Trophoblast cell (in vitro differentiated cells and primary cell): ENCODE data around the gene PEX5.

Source experiments
- DNase-seq, 2 donors: peaks; one replicate each; pipeline ENCODE4 v3.0.0-alpha.2; 2016
- H2AFZ ChIP-seq: 2 replicates; pipeline ENCODE4 v1.6.1; 2013; ENCODE audit warnings: low read length, moderate library complexity, mild to moderate bottlenecking; ENCODE audit not compliant: insufficient read depth, poor library complexity
- H2AK5ac ChIP-seq: 2 replicates; pipeline ENCODE4 v1.6.1; 2013; ENCODE audit warnings: mild to moderate bottlenecking, low read length
- H2BK120ac ChIP-seq: 2 replicates; pipeline ENCODE4 v1.6.1; 2013; ENCODE audit warnings: low read length, mild to moderate bottlenecking, moderate library complexity; ENCODE audit not compliant: insufficient read depth, poor library complexity
- H2BK12ac ChIP-seq: 2 replicates; pipeline ENCODE4 v1.6.1; 2013; ENCODE audit warnings: mild to moderate bottlenecking, low read length, moderate library complexity
- H2BK5ac ChIP-seq: 2 replicates; pipeline ENCODE4 v1.6.1; 2013; ENCODE audit warnings: low read length, low read depth, moderate library complexity, mild to moderate bottlenecking; ENCODE audit not compliant: poor library complexity
- H3K14ac ChIP-seq: 2 replicates; pipeline ENCODE4 v1.6.1; 2013; ENCODE audit warnings: mild to moderate bottlenecking, low read length
- H3K18ac ChIP-seq: 2 replicates; pipeline ENCODE4 v1.6.1; 2013; ENCODE audit warnings: mild to moderate bottlenecking, low read length
- H3K23ac ChIP-seq: 2 replicates; pipeline ENCODE4 v1.6.1; 2013; ENCODE audit warnings: low read length
- H3K27ac ChIP-seq: 2 replicates; pipeline ENCODE4 v1.5.1; 2013; ENCODE audit warnings: low read depth, mild to moderate bottlenecking, inconsistent platforms, low read length, moderate library complexity
- H3K27me3 ChIP-seq: 2 replicates; pipeline ENCODE4 v1.6.1; 2013; ENCODE audit warnings: inconsistent platforms, mild to moderate bottlenecking, low read length, moderate library complexity; ENCODE audit not compliant: insufficient read depth
- H3K36me3 ChIP-seq, 2 experiments: 1 replicate in 1 of 2; 2 replicates in 1 of 2; pipeline ENCODE4 v1.6.1; 2013; ENCODE audit warnings: low read length in 2 of 2, mild to moderate bottlenecking in 2 of 2, moderate library complexity in 1 of 2; ENCODE audit not compliant: insufficient read depth in 2 of 2, control insufficient read depth in 1 of 2
- H3K4ac ChIP-seq: 2 replicates; pipeline ENCODE4 v1.6.1; 2013; ENCODE audit warnings: low read depth, mild to moderate bottlenecking, low read length, moderate library complexity
- H3K4me1 ChIP-seq, 2 experiments: 1 replicate in 1 of 2; 2 replicates in 1 of 2; pipeline ENCODE4 v1.6.1; 2013; ENCODE audit warnings: low read length in 2 of 2, mild to moderate bottlenecking in 2 of 2, moderate library complexity in 1 of 2; ENCODE audit not compliant: insufficient read depth in 2 of 2, control insufficient read depth in 1 of 2
- H3K4me2 ChIP-seq: 2 replicates; pipeline ENCODE4 v1.6.1; 2013; ENCODE audit warnings: inconsistent platforms, mild to moderate bottlenecking, low read length, moderate library complexity
- H3K4me3 ChIP-seq: 2 replicates; pipeline ENCODE4 v1.5.1; 2013; ENCODE audit warnings: mild to moderate bottlenecking, low read depth, low read length, inconsistent platforms
- H3K79me1 ChIP-seq: one replicate; pipeline ENCODE4 v1.6.1; 2013; ENCODE audit warnings: low read length
- H3K79me2 ChIP-seq: 2 replicates; pipeline ENCODE4 v1.6.1; 2013; ENCODE audit warnings: low read length, mild to moderate bottlenecking; ENCODE audit not compliant: control insufficient read depth, insufficient read depth, poor library complexity
- H3K9ac ChIP-seq: 2 replicates; pipeline ENCODE4 v1.6.1; 2013; ENCODE audit warnings: mild to moderate bottlenecking, low read length
- H3K9me3 ChIP-seq: 2 replicates; pipeline ENCODE4 v1.6.1; 2013; ENCODE audit warnings: low read depth, mild to moderate bottlenecking, control low read depth, inconsistent platforms, low read length; ENCODE audit not compliant: insufficient read depth
- H4K12ac ChIP-seq: 2 replicates; pipeline ENCODE4 v1.6.1; 2013; ENCODE audit warnings: low read depth, mild to moderate bottlenecking, low read length, moderate library complexity
- H4K8ac ChIP-seq: 2 replicates; pipeline ENCODE4 v1.6.1; 2013; ENCODE audit warnings: low read depth, mild to moderate bottlenecking, low read length, moderate library complexity
- H4K91ac ChIP-seq: one replicate; pipeline ENCODE4 v1.6.1; 2013; ENCODE audit warnings: low read depth, mild to moderate bottlenecking, low read length, moderate library complexity
- WGBS: extraction: QIAGEN DNeasy Blood & Tissue Kit; methylation state at CpG from one replicate; pipeline ENCODE4 v1.1.7; 2013; ENCODE audit warnings: missing lambda C conversion rate; ENCODE audit not compliant: insufficient read length, insufficient coverage; ENCODE audit errors: extremely low coverage; 5-methylcytosine and 5-hydroxymethylcytosine counted together

The PEX5 gene

GRCh38 chr12:7156259-7157197 is 33.0 kb upstream of the PEX5 start:
- H4K91ac ChIP-seq: no peak overlapping the region
- H3K4me3 ChIP-seq: no peak overlapping the region
- no peak overlapping the region for H3K4me2 ChIP-seq
- no peak overlapping the region for H4K12ac ChIP-seq
- H3K27ac ChIP-seq: no peak overlapping the region
- no peak overlapping the region for H2BK12ac ChIP-seq
- no peaks in the 10 kb centered on the region for H3K79me1 ChIP-seq
- DNase-seq: no peak
- no peaks in the 10 kb centered on the region for H3K27me3 ChIP-seq
- no peak overlapping the region for H3K23ac ChIP-seq
- no CpG with 5 or more reads among the region's 24 CpGs for WGBS
- H3K14ac ChIP-seq: no peak overlapping the region
- H3K4ac ChIP-seq: no peak overlapping the region
- peaks cover 3 to 8% of the 10 kb centered on the region in 2 experiments for H3K36me3 ChIP-seq
- no peak overlapping the region for H2AK5ac ChIP-seq
- no peak overlapping the region for H4K8ac ChIP-seq
- no peak overlapping the region for H3K18ac ChIP-seq
- H3K9me3 ChIP-seq: peaks cover 6% of the 10 kb centered on the region
- H3K9ac ChIP-seq: no peak overlapping the region
- no peak overlapping the region for H2AFZ ChIP-seq
- H3K4me1 ChIP-seq: peaks cover 13 to 15% of the 10 kb centered on the region in 2 experiments
- H2BK5ac ChIP-seq: no peak overlapping the region
- no peaks in the 10 kb centered on the region for H3K79me2 ChIP-seq
- H2BK120ac ChIP-seq: no peak overlapping the region

DNA sequence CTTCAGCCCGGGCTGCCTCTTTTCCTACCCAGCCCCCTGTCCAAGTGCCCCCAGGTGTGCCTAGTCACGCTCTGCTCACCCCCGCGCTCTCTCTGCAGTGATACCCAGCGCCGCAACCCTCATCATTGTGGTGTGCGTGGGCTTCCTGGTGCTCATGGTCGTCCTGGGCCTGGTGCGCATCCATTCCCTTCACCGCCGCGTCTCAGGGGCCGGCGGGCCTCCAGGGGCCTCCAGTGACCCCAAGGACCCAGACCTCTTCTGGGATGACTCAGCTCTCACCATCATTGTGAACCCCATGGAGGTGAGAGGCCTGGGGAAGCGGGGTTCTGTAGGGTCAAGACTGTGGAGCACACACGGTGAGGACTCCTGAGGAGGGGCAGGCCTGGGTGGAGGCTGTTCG is 32.1 kb upstream of the PEX5 start:
- no peak overlapping the region for H4K91ac ChIP-seq
- peaks cover 3 to 8% of the 10 kb centered on the region in 2 experiments for H3K36me3 ChIP-seq
- no peak overlapping the region for H3K23ac ChIP-seq
- H3K4ac ChIP-seq: no peak overlapping the region
- no peaks in the 10 kb centered on the region for H3K79me1 ChIP-seq
- H3K14ac ChIP-seq: no peak overlapping the region
- no peak overlapping the region for H3K27ac ChIP-seq
- H3K18ac ChIP-seq: no peak overlapping the region
- peaks cover 13 to 15% of the 10 kb centered on the region in 2 experiments for H3K4me1 ChIP-seq
- H2BK12ac ChIP-seq: no peak overlapping the region
- no peaks in the 10 kb centered on the region for H3K27me3 ChIP-seq
- no CpG with 5 or more reads among the region's 17 CpGs for WGBS
- H2AK5ac ChIP-seq: no peak overlapping the region
- no peak overlapping the region for H4K8ac ChIP-seq
- H3K79me2 ChIP-seq: no peaks in the 10 kb centered on the region
- peaks cover 6% of the 10 kb centered on the region for H3K9me3 ChIP-seq
- H2BK120ac ChIP-seq: no peak overlapping the region
- H3K9ac ChIP-seq: no peak overlapping the region
- H2BK5ac ChIP-seq: no peak overlapping the region
- no peak overlapping the region for H3K4me2 ChIP-seq
- no peak overlapping the region for H2AFZ ChIP-seq
- H3K4me3 ChIP-seq: no peak overlapping the region
- no peak overlapping the region for H4K12ac ChIP-seq
- no peak for DNase-seq

- no peak overlapping the region for H4K12ac ChIP-seq
- H3K18ac ChIP-seq: no peak overlapping the region
- H3K14ac ChIP-seq: no peak overlapping the region
- no peak for DNase-seq
- H4K8ac ChIP-seq: no peak overlapping the region
- no peak overlapping the region for H3K4me2 ChIP-seq
- no peak overlapping the region for H3K4ac ChIP-seq
- no peak overlapping the region for H3K27ac ChIP-seq
- H4K91ac ChIP-seq: no peak overlapping the region
- H2AK5ac ChIP-seq: no peak overlapping the region
- H2BK12ac ChIP-seq: no peak overlapping the region
- H2BK5ac ChIP-seq: no peak overlapping the region
- H2BK120ac ChIP-seq: no peak overlapping the region
- H3K4me3 ChIP-seq: no peak overlapping the region
- peaks cover 3 to 8% of the 10 kb centered on the region in 2 experiments for H3K36me3 ChIP-seq
- H3K79me1 ChIP-seq: no peaks in the 10 kb centered on the region
- peaks cover 6% of the 10 kb centered on the region for H3K9me3 ChIP-seq
- no peak overlapping the region for H3K9ac ChIP-seq
- H2AFZ ChIP-seq: no peak overlapping the region
- H3K23ac ChIP-seq: no peak overlapping the region
- H3K4me1 ChIP-seq: peaks cover 9 to 11% of the 10 kb centered on the region in 2 experiments
- H3K79me2 ChIP-seq: no peaks in the 10 kb centered on the region
- no CpG with 5 or more reads among the region's 10 CpGs for WGBS
- no peaks in the 10 kb centered on the region for H3K27me3 ChIP-seq
Measured at GRCh38 chr12:7158781-7159609, 30.5 kb upstream of the PEX5 start.

- H4K91ac ChIP-seq: no peak overlapping the region
- H3K79me2 ChIP-seq: no peaks in the 10 kb centered on the region
- no peak overlapping the region for H3K14ac ChIP-seq
- H3K9ac ChIP-seq: no peak overlapping the region
- H3K4ac ChIP-seq: no peak overlapping the region
- H3K27me3 ChIP-seq: no peaks in the 10 kb centered on the region
- no peaks in the 10 kb centered on the region for H3K79me1 ChIP-seq
- no peak overlapping the region for H2BK120ac ChIP-seq
- H2BK5ac ChIP-seq: no peak overlapping the region
- no peak overlapping the region for H2AK5ac ChIP-seq
- H4K8ac ChIP-seq: no peak overlapping the region
- peaks cover 6 to 9% of the 10 kb centered on the region in 2 experiments for H3K4me1 ChIP-seq
- H2AFZ ChIP-seq: no peak overlapping the region
- H3K4me3 ChIP-seq: no peak overlapping the region
- H3K4me2 ChIP-seq: no peak overlapping the region
- H3K18ac ChIP-seq: no peak overlapping the region
- no CpG with 5 or more reads among the region's 7 CpGs for WGBS
- no peak overlapping the region for H4K12ac ChIP-seq
- H3K36me3 ChIP-seq: peaks cover 3 to 8% of the 10 kb centered on the region in 2 experiments
- H3K23ac ChIP-seq: no peak overlapping the region
- H3K27ac ChIP-seq: no peak overlapping the region
- H3K9me3 ChIP-seq: peaks cover 6% of the 10 kb centered on the region
- no peak overlapping the region for H2BK12ac ChIP-seq
- DNase-seq: no peak
Measured at GRCh38 chr12:7160183-7160582, 29.3 kb upstream of the PEX5 start.
